Measurements from ENCODE around the gene ARL5C. TPM values are rescaled to one million over a fixed set of nuclear protein-coding genes. Genes with fewer than 3 reads are reported as not detected.

The ARL5C gene
- total and polyA plus RNA-seq, 2 experiments from 2014 or later, result not detected

DNA sequence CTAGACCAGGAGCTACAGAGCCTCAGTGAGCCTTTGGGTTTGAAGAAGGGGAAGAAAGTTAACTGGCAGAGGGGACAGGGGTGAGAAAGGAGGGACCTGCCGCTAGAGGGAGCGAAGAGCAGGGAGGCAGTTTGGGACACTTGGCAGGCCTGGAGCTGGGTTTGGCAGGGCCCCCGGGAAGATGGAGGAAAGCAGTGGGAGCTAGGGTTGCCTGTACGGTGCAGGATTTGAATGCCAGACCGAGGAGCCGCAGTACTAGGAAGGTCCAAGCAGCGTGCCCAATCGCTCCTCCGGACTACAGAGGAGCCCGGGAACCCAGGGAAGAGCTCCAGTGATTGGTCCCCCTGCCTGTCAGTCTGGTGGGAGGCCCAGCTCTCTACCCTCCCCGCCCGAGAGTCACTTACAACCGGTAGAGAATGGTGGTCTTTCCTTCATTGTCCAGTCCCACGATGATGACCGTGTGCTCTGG is 1.3 kb downstream of the ARL5C start:
- H3K27ac ChIP-seq, result no peak overlapping the region
- H3K9me2 ChIP-seq (replicated peaks; ENCODE audit: insufficient read depth), result no peaks in the 10 kb centered on the region
- TF ChIP-seq EZH2 (IDR thresholded peaks at IDR 0.05; ENCODE audit: borderline replicate concordance), result no peak
- no peak for TF ChIP-seq EZH2phosphoT487 (IDR thresholded peaks at IDR 0.05; ENCODE audit: low read depth, severe bottlenecking, unreplicated experiment)
- TF ChIP-seq, protein P1, sequence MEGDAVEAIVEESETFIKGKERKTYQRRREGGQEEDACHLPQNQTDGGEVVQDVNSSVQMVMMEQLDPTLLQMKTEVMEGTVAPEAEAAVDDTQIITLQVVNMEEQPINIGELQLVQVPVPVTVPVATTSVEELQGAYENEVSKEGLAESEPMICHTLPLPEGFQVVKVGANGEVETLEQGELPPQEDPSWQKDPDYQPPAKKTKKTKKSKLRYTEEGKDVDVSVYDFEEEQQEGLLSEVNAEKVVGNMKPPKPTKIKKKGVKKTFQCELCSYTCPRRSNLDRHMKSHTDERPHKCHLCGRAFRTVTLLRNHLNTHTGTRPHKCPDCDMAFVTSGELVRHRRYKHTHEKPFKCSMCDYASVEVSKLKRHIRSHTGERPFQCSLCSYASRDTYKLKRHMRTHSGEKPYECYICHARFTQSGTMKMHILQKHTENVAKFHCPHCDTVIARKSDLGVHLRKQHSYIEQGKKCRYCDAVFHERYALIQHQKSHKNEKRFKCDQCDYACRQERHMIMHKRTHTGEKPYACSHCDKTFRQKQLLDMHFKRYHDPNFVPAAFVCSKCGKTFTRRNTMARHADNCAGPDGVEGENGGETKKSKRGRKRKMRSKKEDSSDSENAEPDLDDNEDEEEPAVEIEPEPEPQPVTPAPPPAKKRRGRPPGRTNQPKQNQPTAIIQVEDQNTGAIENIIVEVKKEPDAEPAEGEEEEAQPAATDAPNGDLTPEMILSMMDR (IDR thresholded peaks at IDR 0.05; ENCODE audit: poor library complexity), result peak; percentile 68
- H4K20me1 ChIP-seq (ENCODE audit: insufficient read depth, poor library complexity, severe bottlenecking), result no peaks in the 10 kb centered on the region
- peak overlapping the region; percentile 41 for H2AFZ ChIP-seq
- H3K9me3 ChIP-seq (ENCODE audit: low read depth), result no peaks in the 10 kb centered on the region
- peak; percentile 81 for DNase-seq (ENCODE audit: low spot score)
- WGBS (ENCODE audit: low lambda C conversion rate, missing lambda C conversion rate), result 1% methylated on average over 15 of the region's 15 CpGs
- peaks cover 13% of the 10 kb centered on the region for H3K27me3 ChIP-seq
- H3K4me2 ChIP-seq, result peak overlapping the region; percentile 93
- H3K79me2 ChIP-seq, result no peaks in the 10 kb centered on the region
- H3K36me3 ChIP-seq (replicated peaks; ENCODE audit: insufficient read depth, low read depth), result no peaks in the 10 kb centered on the region
- H3K4me1 ChIP-seq (ENCODE audit: insufficient read depth), result no peaks in the 10 kb centered on the region
- no peak overlapping the region for H3K4me3 ChIP-seq

DNA sequence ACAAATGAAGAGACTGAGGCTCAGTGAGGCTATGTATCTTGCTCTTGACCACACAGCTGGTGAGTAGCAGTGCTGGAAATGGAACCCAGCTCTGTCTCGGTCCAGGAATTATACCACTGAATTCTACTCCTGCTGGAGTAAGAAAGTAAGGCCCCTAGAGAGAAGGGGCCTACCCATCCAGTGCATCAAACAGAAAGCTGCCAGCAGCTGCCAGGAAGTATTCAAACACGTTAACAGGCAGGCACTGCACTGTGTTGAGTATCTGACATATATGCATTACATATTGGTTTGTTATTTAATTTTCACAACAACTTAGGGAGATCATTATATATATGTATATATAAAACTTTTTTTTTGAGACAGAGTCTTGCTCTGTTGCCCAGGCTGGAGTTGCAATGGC is 4.0 kb downstream of the ARL5C start:
- no peak overlapping the region for H3K27ac ChIP-seq
- H3K9me2 ChIP-seq (replicated peaks; ENCODE audit: insufficient read depth), result no peaks in the 10 kb centered on the region
- H3K4me3 ChIP-seq, result no peak overlapping the region
- H4K20me1 ChIP-seq (ENCODE audit: insufficient read depth, poor library complexity, severe bottlenecking), result no peaks in the 10 kb centered on the region
- H3K36me3 ChIP-seq (replicated peaks; ENCODE audit: insufficient read depth, low read depth), result no peaks in the 10 kb centered on the region
- H2AFZ ChIP-seq, result no peak overlapping the region
- no peak for TF ChIP-seq EZH2phosphoT487 (IDR thresholded peaks at IDR 0.05; ENCODE audit: low read depth, severe bottlenecking, unreplicated experiment)
- TF ChIP-seq, protein P1 (IDR thresholded peaks at IDR 0.05; ENCODE audit: poor library complexity), result no peak
- TF ChIP-seq EZH2 (IDR thresholded peaks at IDR 0.05; ENCODE audit: borderline replicate concordance), result no peak
- H3K79me2 ChIP-seq, result no peaks in the 10 kb centered on the region
- no peak overlapping the region for H3K4me2 ChIP-seq
- no peaks in the 10 kb centered on the region for H3K4me1 ChIP-seq (ENCODE audit: insufficient read depth)
- H3K9me3 ChIP-seq (ENCODE audit: low read depth), result no peaks in the 10 kb centered on the region
- 91% methylated on average over 2 of the region's 2 CpGs for WGBS (ENCODE audit: low lambda C conversion rate, missing lambda C conversion rate)
- H3K27me3 ChIP-seq, result peaks cover 13% of the 10 kb centered on the region
- DNase-seq (ENCODE audit: low spot score), result no peak

DNA sequence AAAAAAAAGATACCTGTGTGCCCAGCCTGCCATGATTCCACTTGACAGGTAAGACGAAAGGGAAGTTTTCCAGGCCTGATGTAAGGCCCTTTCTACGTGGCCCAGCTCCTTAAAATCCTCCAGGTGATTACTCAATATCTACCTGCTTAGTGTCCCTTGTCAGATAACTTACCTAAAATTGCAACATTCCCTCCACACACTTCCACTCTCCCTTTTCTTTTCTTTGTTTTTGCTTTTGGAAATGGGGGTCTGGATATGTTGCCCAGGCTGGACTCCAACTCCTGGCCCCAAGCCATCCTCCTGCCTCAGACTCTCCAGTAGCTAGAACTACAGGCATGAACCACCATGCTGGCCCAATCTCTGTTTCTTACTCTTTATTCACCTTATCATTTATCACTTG is 7.3 kb downstream of the ARL5C start:
- Histone ChIP-seq H4K20me1 (ENCODE audit: insufficient read depth, poor library complexity, severe bottlenecking) (no peaks in the 10 kb centered on the region), H3K36me3 (replicated peaks; ENCODE audit: insufficient read depth, low read depth) (no peaks in the 10 kb centered on the region), H3K4me3 (no peak overlapping the region), H3K27me3 (no peaks in the 10 kb centered on the region), H3K79me2 (no peaks in the 10 kb centered on the region), H2AFZ (no peak overlapping the region), H3K4me2 (no peak overlapping the region), H3K4me1 (ENCODE audit: insufficient read depth) (no peaks in the 10 kb centered on the region), H3K9me3 (ENCODE audit: low read depth) (no peaks in the 10 kb centered on the region), H3K27ac (no peak overlapping the region), H3K9me2 (replicated peaks; ENCODE audit: insufficient read depth) (no peaks in the 10 kb centered on the region)
- WGBS (ENCODE audit: low lambda C conversion rate, missing lambda C conversion rate), result 78% methylated on average over 2 of the region's 2 CpGs
- TF ChIP-seq EZH2phosphoT487 (IDR thresholded peaks at IDR 0.05; ENCODE audit: low read depth, severe bottlenecking, unreplicated experiment), result no peak
- TF ChIP-seq, protein P1 (IDR thresholded peaks at IDR 0.05; ENCODE audit: poor library complexity), result no peak
- TF ChIP-seq EZH2 (IDR thresholded peaks at IDR 0.05; ENCODE audit: borderline replicate concordance), result no peak
- no peak for DNase-seq (ENCODE audit: low spot score)

DNA sequence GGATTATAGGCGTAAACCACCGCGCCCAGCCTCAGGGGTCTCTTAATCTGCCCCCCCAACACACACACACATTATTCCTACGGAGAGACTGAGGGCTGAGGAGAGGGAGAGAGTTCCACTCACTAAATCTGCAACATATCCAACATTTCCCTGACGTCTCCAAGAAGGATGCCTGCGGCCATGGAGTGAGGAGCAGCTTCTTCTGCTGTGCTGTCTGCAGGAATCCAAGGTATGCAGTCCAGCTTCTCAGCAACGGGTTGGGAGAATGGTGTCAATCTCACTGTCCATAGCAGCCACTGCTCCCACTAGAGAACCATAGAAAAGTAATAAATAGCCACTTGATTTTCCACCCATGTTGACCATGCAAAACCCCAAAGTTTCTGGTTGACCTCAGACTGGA is 9.5 kb downstream of the ARL5C start:
- H2AFZ ChIP-seq, result no peak overlapping the region
- H3K27ac ChIP-seq, result no peak overlapping the region
- peaks cover 9% of the 10 kb centered on the region for H3K4me1 ChIP-seq (ENCODE audit: insufficient read depth)
- H3K79me2 ChIP-seq, result no peaks in the 10 kb centered on the region
- no peaks in the 10 kb centered on the region for H3K36me3 ChIP-seq (replicated peaks; ENCODE audit: insufficient read depth, low read depth)
- H3K4me3 ChIP-seq, result no peak overlapping the region
- H3K4me2 ChIP-seq, result no peak overlapping the region
- no peaks in the 10 kb centered on the region for H4K20me1 ChIP-seq (ENCODE audit: insufficient read depth, poor library complexity, severe bottlenecking)
- WGBS (ENCODE audit: low lambda C conversion rate, missing lambda C conversion rate), result 59% methylated on average over 7 of the region's 7 CpGs
- TF ChIP-seq, protein P1 (IDR thresholded peaks at IDR 0.05; ENCODE audit: poor library complexity), result no peak
- no peak for TF ChIP-seq EZH2phosphoT487 (IDR thresholded peaks at IDR 0.05; ENCODE audit: low read depth, severe bottlenecking, unreplicated experiment)
- TF ChIP-seq EZH2 (IDR thresholded peaks at IDR 0.05; ENCODE audit: borderline replicate concordance), result no peak
- DNase-seq (ENCODE audit: low spot score), result no peak
- no peaks in the 10 kb centered on the region for H3K27me3 ChIP-seq
- H3K9me3 ChIP-seq (ENCODE audit: low read depth), result no peaks in the 10 kb centered on the region
- H3K9me2 ChIP-seq (replicated peaks; ENCODE audit: insufficient read depth), result no peaks in the 10 kb centered on the region
